GM12872 (cell line): ENCODE results near the gene POLD4.

Experiments used
- TF ChIP-seq, protein P1 (sequence below): IDR thresholded peaks from 3 replicates; pipeline ENCODE4 v1.5.1; 2011; ENCODE audit warnings: low read depth, mild to moderate bottlenecking, low read length, moderate library complexity; ENCODE audit not compliant: insufficient read depth

POLD4 gene

GRCh38 chr11:67311051-67311555 is 42.2 kb downstream of the POLD4 start:
- TF ChIP-seq, protein P1, sequence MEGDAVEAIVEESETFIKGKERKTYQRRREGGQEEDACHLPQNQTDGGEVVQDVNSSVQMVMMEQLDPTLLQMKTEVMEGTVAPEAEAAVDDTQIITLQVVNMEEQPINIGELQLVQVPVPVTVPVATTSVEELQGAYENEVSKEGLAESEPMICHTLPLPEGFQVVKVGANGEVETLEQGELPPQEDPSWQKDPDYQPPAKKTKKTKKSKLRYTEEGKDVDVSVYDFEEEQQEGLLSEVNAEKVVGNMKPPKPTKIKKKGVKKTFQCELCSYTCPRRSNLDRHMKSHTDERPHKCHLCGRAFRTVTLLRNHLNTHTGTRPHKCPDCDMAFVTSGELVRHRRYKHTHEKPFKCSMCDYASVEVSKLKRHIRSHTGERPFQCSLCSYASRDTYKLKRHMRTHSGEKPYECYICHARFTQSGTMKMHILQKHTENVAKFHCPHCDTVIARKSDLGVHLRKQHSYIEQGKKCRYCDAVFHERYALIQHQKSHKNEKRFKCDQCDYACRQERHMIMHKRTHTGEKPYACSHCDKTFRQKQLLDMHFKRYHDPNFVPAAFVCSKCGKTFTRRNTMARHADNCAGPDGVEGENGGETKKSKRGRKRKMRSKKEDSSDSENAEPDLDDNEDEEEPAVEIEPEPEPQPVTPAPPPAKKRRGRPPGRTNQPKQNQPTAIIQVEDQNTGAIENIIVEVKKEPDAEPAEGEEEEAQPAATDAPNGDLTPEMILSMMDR, result no peak

DNA sequence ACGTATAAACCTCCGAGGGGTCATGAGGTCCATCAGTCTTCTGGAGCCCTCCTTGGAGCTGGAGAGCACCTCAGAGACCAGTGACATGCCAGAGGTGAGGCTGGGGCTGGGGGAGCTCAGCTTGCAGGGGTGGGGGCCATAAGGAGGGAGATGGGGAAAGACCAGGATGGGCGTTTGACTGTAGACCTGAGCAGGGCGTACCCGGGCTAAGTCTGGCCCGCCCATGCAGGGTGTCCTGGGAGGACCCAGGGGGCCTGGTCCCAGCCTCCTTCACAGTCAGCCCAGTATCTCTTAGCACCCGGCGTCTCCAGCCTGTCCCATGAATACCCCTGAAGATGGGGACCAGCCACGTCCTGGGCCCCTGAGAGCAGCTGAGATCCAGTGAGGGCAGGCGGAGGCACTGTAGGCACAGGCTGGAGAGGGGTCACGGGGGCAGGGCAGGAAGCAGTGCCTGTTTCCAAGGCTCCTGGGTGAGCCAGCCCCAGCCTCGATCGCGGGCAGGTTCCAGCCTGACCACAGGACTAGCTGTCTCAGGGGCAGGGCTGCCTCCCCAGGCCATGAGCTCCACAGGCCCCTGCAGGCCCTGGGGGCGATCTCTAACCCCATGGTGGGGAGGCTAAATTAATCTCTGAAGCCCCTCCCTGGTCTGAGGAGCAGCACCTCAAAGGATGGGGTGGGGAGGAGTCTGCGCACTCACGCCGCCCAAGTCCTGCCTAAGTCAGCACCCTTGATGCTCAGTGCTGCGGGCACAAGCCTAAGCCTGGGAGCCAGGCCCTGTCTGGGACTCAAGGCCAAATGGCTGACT is 42.9 kb downstream of the POLD4 start:
- TF ChIP-seq, protein P1, result no peak

DNA sequence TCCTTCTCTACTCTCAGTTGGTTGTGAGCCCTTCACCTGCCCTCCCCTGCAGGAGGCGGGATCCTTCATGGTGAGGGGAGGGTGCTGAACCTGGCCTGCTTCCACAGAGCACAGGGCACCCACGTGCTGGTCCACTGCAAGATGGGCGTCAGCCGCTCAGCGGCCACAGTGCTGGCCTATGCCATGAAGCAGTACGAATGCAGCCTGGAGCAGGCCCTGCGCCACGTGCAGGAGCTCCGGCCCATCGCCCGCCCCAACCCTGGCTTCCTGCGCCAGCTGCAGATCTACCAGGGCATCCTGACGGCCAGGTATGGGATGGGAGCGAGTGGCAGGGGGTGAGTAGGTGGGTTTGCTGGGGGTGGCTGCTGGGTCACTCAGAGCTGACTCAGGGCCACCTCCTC is 43.7 kb downstream of the POLD4 start:
- TF ChIP-seq, protein P1, result no peak

DNA sequence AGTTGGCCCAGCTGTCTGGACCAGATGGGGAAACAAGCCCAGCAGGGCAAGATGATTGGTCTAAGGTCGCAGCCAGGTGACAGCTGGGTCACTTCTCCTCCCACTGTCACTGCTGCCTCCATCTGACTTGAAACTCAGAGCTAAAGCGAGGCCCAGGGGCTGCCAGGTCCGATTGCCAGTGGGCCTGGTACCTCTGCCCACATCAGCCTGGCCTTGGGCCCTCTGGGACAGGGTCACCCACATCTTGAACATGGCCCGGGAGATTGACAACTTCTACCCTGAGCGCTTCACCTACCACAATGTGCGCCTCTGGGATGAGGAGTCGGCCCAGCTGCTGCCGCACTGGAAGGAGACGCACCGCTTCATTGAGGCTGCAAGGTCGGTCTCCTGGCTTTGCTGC is 44.2 kb downstream of the POLD4 start:
- TF ChIP-seq, protein P1, result no peak

- TF ChIP-seq, protein P1, result no peak
Observed at GRCh38 chr11:67308031-67308866, 45.1 kb downstream of the POLD4 start.

DNA sequence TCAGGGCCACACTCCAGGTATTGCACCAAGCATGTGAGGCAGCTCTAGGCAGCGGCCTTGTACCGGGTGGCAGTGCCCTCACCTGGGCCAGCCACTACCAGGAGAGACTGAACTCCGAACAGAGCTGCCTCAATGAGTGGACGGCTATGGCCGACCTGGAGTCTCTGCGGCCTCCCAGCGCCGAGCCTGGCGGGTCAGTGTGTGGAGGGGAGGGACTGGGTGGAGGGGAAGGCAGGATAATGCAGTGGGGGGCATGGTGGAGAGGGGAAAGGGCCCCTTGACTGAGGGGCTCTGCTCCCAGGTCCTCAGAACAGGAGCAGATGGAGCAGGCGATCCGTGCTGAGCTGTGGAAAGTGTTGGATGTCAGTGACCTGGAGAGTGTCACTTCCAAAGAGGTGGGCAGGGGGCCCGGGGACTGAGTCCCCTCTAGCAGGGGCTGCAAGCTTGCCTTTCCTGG is 45.8 kb downstream of the POLD4 start:
- TF ChIP-seq, protein P1, result no peak
